Neural progenitor cell (in vitro differentiated cells): ENCODE results near the gene PCNX3.

ENCODE experiments used
- EZH2phosphoT487 ChIP-seq: fragments of 200-600 bp; sonication (generic); IDR thresholded peaks from 2 replicates; pipeline ENCODE4 v1.6.1; 2017; ENCODE audit warnings: antibody characterized with exemption
- TF ChIP-seq, protein P1 (sequence below): fragments of 200-600 bp; sonication (generic); IDR thresholded peaks from 2 replicates; pipeline ENCODE4 v1.5.1; 2017; ENCODE audit warnings: antibody characterized with exemption, mild to moderate bottlenecking

DNA sequence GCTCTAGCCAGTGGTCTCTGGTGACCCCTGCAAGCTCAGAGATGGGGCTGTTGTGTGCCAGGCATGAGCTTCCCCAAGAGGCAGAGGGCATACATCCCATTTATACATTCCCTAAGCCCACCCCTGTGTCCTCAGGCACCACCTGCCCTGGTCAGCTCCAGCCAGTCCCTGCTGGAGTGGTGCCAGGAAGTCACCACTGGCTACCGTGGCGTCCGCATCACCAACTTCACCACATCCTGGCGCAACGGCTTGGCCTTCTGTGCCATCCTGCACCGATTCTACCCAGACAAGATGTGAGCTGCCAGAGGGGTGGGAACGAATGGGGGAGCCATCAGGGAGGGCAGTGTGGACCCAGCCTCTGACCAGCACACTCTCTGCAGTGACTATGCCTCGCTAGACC lies 31.5 kb upstream of the PCNX3 start:
- TF ChIP-seq EZH2phosphoT487 = no peak
- TF ChIP-seq, protein P1, sequence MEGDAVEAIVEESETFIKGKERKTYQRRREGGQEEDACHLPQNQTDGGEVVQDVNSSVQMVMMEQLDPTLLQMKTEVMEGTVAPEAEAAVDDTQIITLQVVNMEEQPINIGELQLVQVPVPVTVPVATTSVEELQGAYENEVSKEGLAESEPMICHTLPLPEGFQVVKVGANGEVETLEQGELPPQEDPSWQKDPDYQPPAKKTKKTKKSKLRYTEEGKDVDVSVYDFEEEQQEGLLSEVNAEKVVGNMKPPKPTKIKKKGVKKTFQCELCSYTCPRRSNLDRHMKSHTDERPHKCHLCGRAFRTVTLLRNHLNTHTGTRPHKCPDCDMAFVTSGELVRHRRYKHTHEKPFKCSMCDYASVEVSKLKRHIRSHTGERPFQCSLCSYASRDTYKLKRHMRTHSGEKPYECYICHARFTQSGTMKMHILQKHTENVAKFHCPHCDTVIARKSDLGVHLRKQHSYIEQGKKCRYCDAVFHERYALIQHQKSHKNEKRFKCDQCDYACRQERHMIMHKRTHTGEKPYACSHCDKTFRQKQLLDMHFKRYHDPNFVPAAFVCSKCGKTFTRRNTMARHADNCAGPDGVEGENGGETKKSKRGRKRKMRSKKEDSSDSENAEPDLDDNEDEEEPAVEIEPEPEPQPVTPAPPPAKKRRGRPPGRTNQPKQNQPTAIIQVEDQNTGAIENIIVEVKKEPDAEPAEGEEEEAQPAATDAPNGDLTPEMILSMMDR = no peak
